ENCODE results near the gene BTRC.
A peak's percentile ranks its signal among the peaks of the same experiment; 100 is the strongest.
"Not testable (repeated sequence)": the region's sequence is repeated elsewhere in the genome, so short reads cannot be mapped to it uniquely, and the experiment has no call there.

Gene BTRC

GRCh38 chr10:101353692-101354327 is at the start of gene BTRC:
TSS of gene BTRC (plus strand) at chr10:101354165. CDS start at chr10:101354181, 16 bp downstream.
- DNase-seq (ENCODE audit: low spot score) = peak; percentile 92

- DNase-seq (ENCODE audit: low spot score) = no peak
Measured at GRCh38 chr10:101304316-101304715, 49.6 kb upstream of the BTRC start.

GRCh38 chr10:101305320-101306241 is 48.4 kb upstream of the BTRC start:
- no peak for DNase-seq (ENCODE audit: low spot score)

GRCh38 chr10:101308051-101308450 is 45.9 kb upstream of the BTRC start:
- DNase-seq (ENCODE audit: low spot score) = no peak

- no peak for DNase-seq (ENCODE audit: low spot score)
Measured at GRCh38 chr10:101310529-101311184, 43.3 kb upstream of the BTRC start.

- DNase-seq (ENCODE audit: low spot score) = no peak
Measured at GRCh38 chr10:101311185-101312066, 42.5 kb upstream of the BTRC start.

- no peak for DNase-seq (ENCODE audit: low spot score)
Measured at GRCh38 chr10:101319241-101319915, 34.6 kb upstream of the BTRC start.

- no peak for DNase-seq (ENCODE audit: low spot score)
Measured at GRCh38 chr10:101321073-101321472, 32.9 kb upstream of the BTRC start.

GRCh38 chr10:101322266-101323108 is 31.5 kb upstream of the BTRC start:
- DNase-seq (ENCODE audit: low spot score) = no peak

- DNase-seq (ENCODE audit: low spot score) = no peak
Measured at GRCh38 chr10:101323495-101323894, 30.5 kb upstream of the BTRC start.

- DNase-seq (ENCODE audit: low spot score) = not testable (repeated sequence)
Measured at GRCh38 chr10:101327454-101327853, 26.5 kb upstream of the BTRC start.

GRCh38 chr10:101329341-101330032 is 24.5 kb upstream of the BTRC start:
- no peak for DNase-seq (ENCODE audit: low spot score)

GRCh38 chr10:101330231-101330630 is 23.7 kb upstream of the BTRC start:
- DNase-seq (ENCODE audit: low spot score) = no peak

GRCh38 chr10:101330631-101331225 is 23.2 kb upstream of the BTRC start:
- peak; percentile 18 for DNase-seq (ENCODE audit: low spot score)

GRCh38 chr10:101331956-101332355 is 22.0 kb upstream of the BTRC start:
- DNase-seq (ENCODE audit: low spot score) = no peak

- not testable (repeated sequence) for DNase-seq (ENCODE audit: low spot score)
Measured at GRCh38 chr10:101334259-101334658, 19.7 kb upstream of the BTRC start.

GRCh38 chr10:101336382-101336781 is 17.6 kb upstream of the BTRC start:
- DNase-seq (ENCODE audit: low spot score) = no peak

GRCh38 chr10:101337836-101338235 is 16.1 kb upstream of the BTRC start:
- DNase-seq (ENCODE audit: low spot score) = no peak

GRCh38 chr10:101341438-101341837 is 12.5 kb upstream of the BTRC start:
- no peak for DNase-seq (ENCODE audit: low spot score)

Data from germinal center (tissue), 1 donor.